PC-3 (cell line): ENCODE measurements around the gene RSRC1. TPM values are rescaled to one million over a fixed set of nuclear protein-coding genes. Genes with fewer than 3 reads are reported as not detected.

Experiments used
- ATAC-seq: fragments of 200-7000 bp; cut with Tn5 transposase; 2 replicates; pipeline ENCODE4 v1.9.1; 2020; ENCODE audit warnings: mild to moderate bottlenecking, moderate library complexity
- BruUV-seq: library from RNA; stranded (reverse); fragments of 400-500 nt; replicated peaks from 2 replicates; lab custom pipeline; 2021; lab: Mats Ljungman, UMichigan
- CTCF ChIA-PET: fragments of 300-600 bp; sonication (Branson Sonifier 250); formaldehyde crosslinking; loops from one replicate; lab custom pipeline; 2022; ENCODE audit warnings: antibody characterized with exemption; lab: Charles Lee
- POLR2A ChIA-PET: fragments of 300-600 bp; sonication (Branson Sonifier 250); formaldehyde crosslinking; loops from one replicate; lab custom pipeline; 2022; ENCODE audit warnings: antibody characterized with exemption; ENCODE audit not compliant: unreplicated experiment; lab: Charles Lee
- DNase-seq: peaks from one replicate; pipeline ENCODE4 v3.0.0-alpha.2; 2015
- H2AFZ ChIP-seq: fragments of 300-600 bp; sonication (generic); 2 replicates; pipeline ENCODE4 v1.6.0; 2016; ENCODE audit warnings: antibody characterized with exemption, low read length
- H3F3A ChIP-seq: fragments of 300-600 bp; sonication (generic); one replicate; pipeline ENCODE4 v1.6.0; 2017; ENCODE audit warnings: antibody characterized with exemption, low read length, control low read depth, mild to moderate bottlenecking; ENCODE audit not compliant: unreplicated experiment
- H3K27ac ChIP-seq: fragments of 300-600 bp; sonication (generic); 2 replicates; pipeline ENCODE4 v1.5.1; 2016; ENCODE audit warnings: mild to moderate bottlenecking, low read length
- H3K27me3 ChIP-seq: fragments of 300-600 bp; sonication (generic); 2 replicates; pipeline ENCODE4 v1.6.1; 2016; ENCODE audit warnings: low read length, mixed read lengths
- H3K36me3 ChIP-seq: fragments of 300-600 bp; sonication (generic); 2 replicates; pipeline ENCODE4 v1.6.1; 2016; ENCODE audit warnings: low read depth, mixed run types, low read length, mixed read lengths
- H3K4me1 ChIP-seq: fragments of 300-600 bp; sonication (generic); 2 replicates; pipeline ENCODE4 v1.5.1; 2016; ENCODE audit warnings: low read length; ENCODE audit not compliant: insufficient read depth
- H3K4me2 ChIP-seq: fragments of 300-600 bp; sonication (generic); 2 replicates; pipeline ENCODE4 v1.6.0; 2016; ENCODE audit warnings: low read length
- H3K4me3 ChIP-seq: fragments of 300-600 bp; sonication (generic); 2 replicates; pipeline ENCODE4 v1.5.1; 2016; ENCODE audit warnings: mild to moderate bottlenecking, low read length, mixed read lengths
- H3K79me2 ChIP-seq: fragments of 300-600 bp; sonication (generic); 2 replicates; pipeline ENCODE4 v1.6.1; 2017; ENCODE audit warnings: low read length, mixed read lengths
- H3K9ac ChIP-seq: fragments of 300-600 bp; sonication (generic); 2 replicates; pipeline ENCODE4 v1.6.0; 2016; ENCODE audit warnings: mild to moderate bottlenecking, low read length
- H3K9me2 ChIP-seq: fragments of 300-600 bp; sonication (generic); replicated peaks from 2 replicates; pipeline ENCODE4 v1.6.1; 2016; ENCODE audit warnings: mixed run types, low read length, mixed read lengths
- H3K9me3 ChIP-seq: fragments of 300-600 bp; sonication (generic); 2 replicates; pipeline ENCODE4 v1.6.1; 2016; ENCODE audit warnings: low read length, mixed read lengths
- H4K20me1 ChIP-seq: fragments of 300-600 bp; sonication (generic); 2 replicates; pipeline ENCODE4 v1.6.1; 2016; ENCODE audit warnings: low read length, mixed read lengths
- CTCF ChIP-seq: fragments of 300-600 bp; sonication (generic); conservative IDR thresholded peaks from 2 replicates; pipeline ENCODE4 v1.5.1; 2017; ENCODE audit warnings: antibody characterized with exemption, low read depth, mild to moderate bottlenecking, low read length
- EZH2 ChIP-seq: fragments of 300-600 bp; sonication (generic); IDR thresholded peaks from one replicate; pipeline ENCODE4 v1.6.1; 2017; ENCODE audit warnings: antibody characterized with exemption, mild to moderate bottlenecking, low read length; ENCODE audit not compliant: unreplicated experiment
- EZH2phosphoT487 ChIP-seq: fragments of 300-600 bp; sonication (generic); IDR thresholded peaks from 2 replicates; pipeline ENCODE4 v1.6.1; 2018; ENCODE audit warnings: mild to moderate bottlenecking, antibody characterized with exemption, low read length, borderline replicate concordance
- intact Hi-C: fragments of 100-400 bp; cut with micrococcal nuclease; formaldehyde crosslinking; loops from 2 replicates; pipeline ENCODE4 v1.9.0; 2023
- total RNA-seq: library from RNA; depleted of rRNA; stranded (reverse); fragments of >200 nt; gene quantifications from 2 replicates; pipeline ENCODE4 v1.2.3, GENCODE V29; 2014

RSRC1 gene
- total RNA-seq, 1 experiment from 2014 or later: 39.5 TPM

- Histone ChIP-seq H3K79me2 (no peaks in the 10 kb centered on the region), H3K36me3 (no peaks in the 10 kb centered on the region), H3K4me3 (no peak overlapping the region), H3K9me2 (no peaks in the 10 kb centered on the region), H3F3A (no peaks in the 10 kb centered on the region), H2AFZ (no peak overlapping the region), H3K4me1 (peaks cover 12% of the 10 kb centered on the region; the same call in 1 of the 2 replicates), H3K4me2 (no peak overlapping the region), H3K9me3 (no peaks in the 10 kb centered on the region), H3K27ac (no peak overlapping the region), H4K20me1 (no peaks in the 10 kb centered on the region), H3K27me3 (no peaks in the 10 kb centered on the region), H3K9ac (no peak overlapping the region)
- no peak for TF ChIP-seq EZH2
- TF ChIP-seq EZH2phosphoT487: no peak
- no peak for TF ChIP-seq CTCF
- CTCF ChIA-PET: no interaction called here
- BruUV-seq: no TSS peak
- intact Hi-C loops: no loop called here
- no peak for ATAC-seq
- POLR2A ChIA-PET: no interaction called here
- DNase-seq: no peak
Measured at GRCh38 chr3:158217992-158218391, 108.1 kb downstream of the RSRC1 start.

GRCh38 chr3:158220575-158220974, 110.7 kb downstream of the RSRC1 start:
- no peak overlapping the region for H3K9ac ChIP-seq
- H4K20me1 ChIP-seq: no peaks in the 10 kb centered on the region
- no peak overlapping the region for H2AFZ ChIP-seq
- peaks cover 12% of the 10 kb centered on the region; the same call in 1 of the 2 replicates for H3K4me1 ChIP-seq
- no TSS peak for BruUV-seq
- H3K27ac ChIP-seq: no peak overlapping the region
- DNase-seq (no peak), ATAC-seq (no peak)
- no peak for TF ChIP-seq EZH2phosphoT487
- no peak for TF ChIP-seq CTCF
- no peak for TF ChIP-seq EZH2
- no peaks in the 10 kb centered on the region for H3F3A ChIP-seq
- H3K79me2 ChIP-seq: no peaks in the 10 kb centered on the region
- intact Hi-C loops: no loop called here
- no peak overlapping the region for H3K4me3 ChIP-seq
- ChIA-PET CTCF (no interaction called here), POLR2A (no interaction called here)
- no peaks in the 10 kb centered on the region for H3K36me3 ChIP-seq
- no peaks in the 10 kb centered on the region for H3K27me3 ChIP-seq
- H3K9me3 ChIP-seq: no peaks in the 10 kb centered on the region
- no peaks in the 10 kb centered on the region for H3K9me2 ChIP-seq
- H3K4me2 ChIP-seq: no peak overlapping the region

- Histone ChIP-seq H3K4me2 (no peak overlapping the region), H3K36me3 (no peaks in the 10 kb centered on the region), H3K4me1 (peaks cover 12% of the 10 kb centered on the region; the same call in 1 of the 2 replicates), H3K9me2 (no peaks in the 10 kb centered on the region), H3K79me2 (no peaks in the 10 kb centered on the region), H3K9me3 (no peaks in the 10 kb centered on the region), H3K4me3 (no peak overlapping the region), H3F3A (no peaks in the 10 kb centered on the region), H3K9ac (no peak overlapping the region), H3K27me3 (no peaks in the 10 kb centered on the region), H4K20me1 (no peaks in the 10 kb centered on the region), H2AFZ (no peak overlapping the region), H3K27ac (no peak overlapping the region)
- CTCF ChIA-PET: no interaction called here
- TF ChIP-seq EZH2phosphoT487 (no peak), EZH2 (no peak), CTCF (no peak)
- ATAC-seq (peak; percentile 88), DNase-seq (peak; percentile 32)
- no TSS peak for BruUV-seq
- intact Hi-C loops: no loop called here
- POLR2A ChIA-PET: no interaction called here
Measured at GRCh38 chr3:158221426-158221825, 111.5 kb downstream of the RSRC1 start.
